ENCODE results near the gene FGF18.

DNA sequence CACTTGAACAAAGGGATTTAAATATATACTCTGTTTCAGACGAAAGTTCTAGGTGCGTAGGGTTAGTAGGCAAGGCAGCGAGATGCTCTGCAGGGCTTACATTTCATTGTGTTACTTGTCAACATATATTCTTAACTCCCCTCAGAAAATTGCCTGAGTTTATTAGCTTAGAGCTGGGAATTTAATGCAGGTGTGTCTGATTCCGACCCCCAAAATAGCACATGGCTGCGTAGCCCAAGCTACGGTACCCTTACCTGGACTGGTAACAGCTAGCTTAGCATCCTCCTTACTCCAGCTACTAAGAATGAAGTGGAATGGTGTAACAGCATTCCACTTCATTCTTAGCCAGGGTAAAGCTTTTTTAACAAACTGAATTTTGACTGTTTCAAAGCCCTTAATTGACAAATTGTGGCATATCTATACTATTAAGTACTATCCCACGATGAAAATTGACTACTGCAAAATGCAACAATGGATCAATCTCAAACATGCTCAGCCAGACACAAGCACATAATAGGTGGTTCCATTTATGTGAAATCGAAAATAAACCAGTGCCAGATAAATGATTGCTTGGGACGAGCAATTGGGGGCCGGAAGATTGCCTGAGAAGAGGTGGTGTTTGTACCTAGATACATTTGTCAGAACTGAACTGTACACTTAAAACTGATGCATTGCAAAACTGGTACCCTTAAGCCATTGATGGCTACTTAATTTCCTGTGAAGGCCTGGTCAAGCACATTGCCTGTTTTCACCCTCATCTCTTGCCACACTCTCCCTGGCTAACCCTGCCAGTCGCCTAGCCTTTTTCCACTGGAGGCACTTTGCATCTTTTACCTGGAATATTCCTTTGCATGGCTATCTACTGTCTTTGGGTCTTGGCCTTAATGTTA is 3.0 kb upstream of the FGF18 start:
- no peak for TF ChIP-seq ZNF791 (tag by site-specific recombination; IDR thresholded peaks at IDR 0.05)
- TF ChIP-seq, protein P1, sequence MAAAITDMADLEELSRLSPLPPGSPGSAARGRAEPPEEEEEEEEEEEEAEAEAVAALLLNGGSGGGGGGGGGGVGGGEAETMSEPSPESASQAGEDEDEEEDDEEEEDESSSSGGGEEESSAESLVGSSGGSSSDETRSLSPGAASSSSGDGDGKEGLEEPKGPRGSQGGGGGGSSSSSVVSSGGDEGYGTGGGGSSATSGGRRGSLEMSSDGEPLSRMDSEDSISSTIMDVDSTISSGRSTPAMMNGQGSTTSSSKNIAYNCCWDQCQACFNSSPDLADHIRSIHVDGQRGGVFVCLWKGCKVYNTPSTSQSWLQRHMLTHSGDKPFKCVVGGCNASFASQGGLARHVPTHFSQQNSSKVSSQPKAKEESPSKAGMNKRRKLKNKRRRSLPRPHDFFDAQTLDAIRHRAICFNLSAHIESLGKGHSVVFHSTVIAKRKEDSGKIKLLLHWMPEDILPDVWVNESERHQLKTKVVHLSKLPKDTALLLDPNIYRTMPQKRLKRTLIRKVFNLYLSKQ (tag by site-specific recombination; IDR thresholded peaks at IDR 0.05; ENCODE audit: borderline replicate concordance) = no peak
- TF ChIP-seq, protein P2, sequence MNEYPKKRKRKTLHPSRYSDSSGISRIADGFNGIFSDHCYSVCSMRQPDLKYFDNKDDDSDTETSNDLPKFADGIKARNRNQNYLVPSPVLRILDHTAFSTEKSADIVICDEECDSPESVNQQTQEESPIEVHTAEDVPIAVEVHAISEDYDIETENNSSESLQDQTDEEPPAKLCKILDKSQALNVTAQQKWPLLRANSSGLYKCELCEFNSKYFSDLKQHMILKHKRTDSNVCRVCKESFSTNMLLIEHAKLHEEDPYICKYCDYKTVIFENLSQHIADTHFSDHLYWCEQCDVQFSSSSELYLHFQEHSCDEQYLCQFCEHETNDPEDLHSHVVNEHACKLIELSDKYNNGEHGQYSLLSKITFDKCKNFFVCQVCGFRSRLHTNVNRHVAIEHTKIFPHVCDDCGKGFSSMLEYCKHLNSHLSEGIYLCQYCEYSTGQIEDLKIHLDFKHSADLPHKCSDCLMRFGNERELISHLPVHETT (tag by site-specific recombination; IDR thresholded peaks at IDR 0.05) = no peak
- TF ChIP-seq CTCF (tag by site-specific recombination; IDR thresholded peaks at IDR 0.05) = no peak
- TF ChIP-seq ZNF138 (tag by site-specific recombination; IDR thresholded peaks at IDR 0.05; ENCODE audit: borderline replicate concordance) = no peak
- TF ChIP-seq SP2 (tag by site-specific recombination; IDR thresholded peaks at IDR 0.05) = no peak
